Measurements from ENCODE around the gene PIWIL4. TPM values are rescaled to one million over a fixed set of nuclear protein-coding genes. Genes with fewer than 3 reads are reported as not detected.

PIWIL4 gene
- total RNA-seq, 1 donor from 2014 or later = 1.9 TPM

DNA sequence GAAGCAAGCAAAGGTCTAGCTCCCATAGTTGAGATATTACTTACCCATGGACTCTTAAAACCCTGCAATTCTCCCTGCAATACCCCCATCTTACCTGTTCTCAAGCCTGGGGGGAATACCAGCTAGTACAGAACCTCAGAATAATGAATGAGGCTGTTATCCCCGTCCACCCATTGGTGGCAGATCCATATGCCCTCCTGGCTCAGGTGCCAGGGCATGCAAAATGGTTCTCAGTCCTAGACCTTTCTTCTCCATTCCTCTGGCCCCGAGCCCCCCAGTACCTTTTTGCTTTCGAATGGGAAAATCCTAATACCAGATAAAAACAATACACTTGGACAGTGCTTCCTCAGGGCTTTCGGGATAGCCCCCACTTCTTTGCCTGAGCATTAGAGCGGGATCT, 86.4 kb downstream of the PIWIL4 start:
- Mint-ChIP-seq H3K4me3 (ENCODE audit: low read depth) (no peak overlapping the region), H3K4me1 (ENCODE audit: low read depth) (no peaks in the 10 kb centered on the region), H3K27ac (no peak overlapping the region), H3K36me3 (ENCODE audit: insufficient read depth) (peaks cover 2% of the 10 kb centered on the region), H3K9me3 (ENCODE audit: low read depth) (peaks cover 5% of the 10 kb centered on the region), H3K27me3 (peaks cover 10% of the 10 kb centered on the region)
- DNase-seq (ENCODE audit: low spot score, unreplicated experiment) = no peak
- TF ChIP-seq, protein P1, sequence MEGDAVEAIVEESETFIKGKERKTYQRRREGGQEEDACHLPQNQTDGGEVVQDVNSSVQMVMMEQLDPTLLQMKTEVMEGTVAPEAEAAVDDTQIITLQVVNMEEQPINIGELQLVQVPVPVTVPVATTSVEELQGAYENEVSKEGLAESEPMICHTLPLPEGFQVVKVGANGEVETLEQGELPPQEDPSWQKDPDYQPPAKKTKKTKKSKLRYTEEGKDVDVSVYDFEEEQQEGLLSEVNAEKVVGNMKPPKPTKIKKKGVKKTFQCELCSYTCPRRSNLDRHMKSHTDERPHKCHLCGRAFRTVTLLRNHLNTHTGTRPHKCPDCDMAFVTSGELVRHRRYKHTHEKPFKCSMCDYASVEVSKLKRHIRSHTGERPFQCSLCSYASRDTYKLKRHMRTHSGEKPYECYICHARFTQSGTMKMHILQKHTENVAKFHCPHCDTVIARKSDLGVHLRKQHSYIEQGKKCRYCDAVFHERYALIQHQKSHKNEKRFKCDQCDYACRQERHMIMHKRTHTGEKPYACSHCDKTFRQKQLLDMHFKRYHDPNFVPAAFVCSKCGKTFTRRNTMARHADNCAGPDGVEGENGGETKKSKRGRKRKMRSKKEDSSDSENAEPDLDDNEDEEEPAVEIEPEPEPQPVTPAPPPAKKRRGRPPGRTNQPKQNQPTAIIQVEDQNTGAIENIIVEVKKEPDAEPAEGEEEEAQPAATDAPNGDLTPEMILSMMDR (IDR thresholded peaks at IDR 0.05; ENCODE audit: unreplicated experiment) = no peak

DNA sequence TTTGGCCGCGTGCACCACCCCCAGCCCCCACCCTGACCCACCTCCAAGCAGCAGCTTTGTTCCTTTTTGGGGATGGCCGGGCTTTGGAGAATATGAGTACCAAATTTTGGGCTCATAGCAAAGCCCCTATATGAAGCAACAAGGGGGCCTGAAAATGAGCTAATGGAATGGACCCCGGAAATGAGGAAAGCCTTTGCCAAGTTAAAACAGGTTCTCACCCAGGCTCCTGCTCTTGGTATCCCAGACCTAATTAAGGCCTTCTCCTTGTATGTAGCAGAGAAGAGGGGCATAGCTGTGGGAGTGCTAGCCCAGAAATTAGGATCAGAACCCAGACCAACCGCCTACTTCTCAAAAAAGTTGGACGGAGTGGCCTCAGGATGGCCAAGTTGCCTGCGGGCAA, 87.0 kb downstream of the PIWIL4 start:
- H3K27me3 Mint-ChIP-seq = peaks cover 10% of the 10 kb centered on the region
- peaks cover 2% of the 10 kb centered on the region for H3K36me3 Mint-ChIP-seq (ENCODE audit: insufficient read depth)

DNA sequence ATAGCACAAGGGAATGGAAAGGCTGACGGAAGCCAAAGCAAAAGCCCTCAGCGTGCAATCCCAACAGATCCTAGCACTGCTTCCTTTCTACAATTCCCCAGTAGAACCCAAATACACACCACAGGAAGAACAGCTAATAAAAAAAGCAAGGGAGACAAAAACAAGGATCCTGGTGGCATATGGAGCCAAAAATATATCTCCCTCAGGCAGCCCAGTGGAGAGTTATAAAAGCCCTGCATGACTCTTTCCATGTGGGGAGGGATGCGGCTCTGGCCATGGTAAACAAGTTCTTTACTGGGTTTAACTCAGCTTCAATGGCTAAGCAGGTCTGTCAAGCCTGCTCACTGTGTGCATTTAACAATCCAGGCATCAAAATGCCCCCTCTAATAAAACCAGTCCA, 88.1 kb downstream of the PIWIL4 start:
- H3K36me3 Mint-ChIP-seq (ENCODE audit: insufficient read depth) = peaks cover 2% of the 10 kb centered on the region
- peak overlapping the region; percentile 58 for H3K27ac Mint-ChIP-seq
- peaks cover 5% of the 10 kb centered on the region for H3K9me3 Mint-ChIP-seq (ENCODE audit: low read depth)
- peaks cover 10% of the 10 kb centered on the region for H3K27me3 Mint-ChIP-seq
- DNase-seq (ENCODE audit: low spot score, unreplicated experiment) = no peak
- no peak overlapping the region for H3K4me3 Mint-ChIP-seq (ENCODE audit: low read depth)
- peaks cover 4% of the 10 kb centered on the region for H3K4me1 Mint-ChIP-seq (ENCODE audit: low read depth)
- TF ChIP-seq, protein P1 (IDR thresholded peaks at IDR 0.05; ENCODE audit: unreplicated experiment) = no peak

More for the DNA sequence above, 87.0 kb downstream of the PIWIL4 start:
- H3K4me3 Mint-ChIP-seq (ENCODE audit: low read depth) = no peak overlapping the region
- no peak overlapping the region for H3K27ac Mint-ChIP-seq
- H3K9me3 Mint-ChIP-seq (ENCODE audit: low read depth) = peaks cover 5% of the 10 kb centered on the region
- TF ChIP-seq, protein P1 (IDR thresholded peaks at IDR 0.05; ENCODE audit: unreplicated experiment) = no peak
- peaks cover 3% of the 10 kb centered on the region for H3K4me1 Mint-ChIP-seq (ENCODE audit: low read depth)
- DNase-seq (ENCODE audit: low spot score, unreplicated experiment) = no peak

DNA sequence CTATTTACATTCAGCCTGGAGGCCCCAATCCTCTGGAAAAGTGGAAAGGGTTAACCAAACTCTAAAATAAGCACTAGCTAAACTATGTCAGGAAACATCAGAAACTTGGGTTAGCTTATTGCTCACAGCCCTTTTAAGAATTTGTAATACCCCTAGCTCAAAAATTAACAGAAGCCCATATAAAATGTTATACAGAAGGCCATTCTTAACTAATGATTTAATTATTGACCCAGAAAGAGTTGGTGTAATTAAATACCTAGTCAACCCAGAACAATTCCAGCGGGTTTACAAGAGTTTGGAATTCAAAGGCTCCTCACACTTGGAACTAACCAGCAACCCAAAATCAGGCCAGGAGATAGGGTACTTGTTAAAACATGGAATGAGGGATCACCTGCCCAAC, 88.8 kb downstream of the PIWIL4 start:
- DNase-seq (ENCODE audit: low spot score, unreplicated experiment) = no peak
- peaks cover 2% of the 10 kb centered on the region for H3K36me3 Mint-ChIP-seq (ENCODE audit: insufficient read depth)
- H3K4me1 Mint-ChIP-seq (ENCODE audit: low read depth) = peaks cover 4% of the 10 kb centered on the region
- peaks cover 5% of the 10 kb centered on the region for H3K9me3 Mint-ChIP-seq (ENCODE audit: low read depth)
- no peak overlapping the region for H3K4me3 Mint-ChIP-seq (ENCODE audit: low read depth)
- peaks cover 6% of the 10 kb centered on the region for H3K27me3 Mint-ChIP-seq
- H3K27ac Mint-ChIP-seq = no peak overlapping the region
- TF ChIP-seq, protein P1 (IDR thresholded peaks at IDR 0.05; ENCODE audit: unreplicated experiment) = no peak

DNA sequence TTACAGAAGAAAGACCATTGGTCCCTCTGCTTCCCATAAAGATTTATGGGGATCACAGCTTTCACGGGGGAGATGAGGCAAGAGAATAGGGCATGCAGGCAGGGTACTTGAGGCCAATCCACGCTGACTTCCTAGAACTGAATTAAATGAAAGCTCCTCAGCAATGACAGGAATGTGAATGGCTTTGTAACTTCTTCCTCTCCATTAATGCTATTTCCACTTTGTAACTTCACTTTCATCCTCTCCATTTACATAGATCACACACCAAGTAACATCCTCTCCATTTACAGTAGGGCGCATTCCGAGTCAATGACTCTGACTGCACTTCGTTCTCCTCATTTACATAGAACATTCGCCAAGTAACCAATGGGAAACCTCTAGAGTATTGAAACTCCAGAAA, 89.8 kb downstream of the PIWIL4 start:
- TF ChIP-seq, protein P1 (IDR thresholded peaks at IDR 0.05; ENCODE audit: unreplicated experiment) = no peak
- peaks cover 5% of the 10 kb centered on the region for H3K27me3 Mint-ChIP-seq
- peaks cover 4% of the 10 kb centered on the region for H3K4me1 Mint-ChIP-seq (ENCODE audit: low read depth)
- H3K9me3 Mint-ChIP-seq (ENCODE audit: low read depth) = peaks cover 5% of the 10 kb centered on the region
- no peak overlapping the region for H3K4me3 Mint-ChIP-seq (ENCODE audit: low read depth)
- DNase-seq (ENCODE audit: low spot score, unreplicated experiment) = no peak
- no peak overlapping the region for H3K27ac Mint-ChIP-seq
- peaks cover 2% of the 10 kb centered on the region for H3K36me3 Mint-ChIP-seq (ENCODE audit: insufficient read depth)
